GM18499 (cell line): ENCODE measurements around the gene HDAC8.
A peak's percentile ranks its signal among the peaks of the same experiment; 100 is the strongest.
"Not testable (repeated sequence)": the region's sequence is repeated elsewhere in the genome, so short reads cannot be mapped to it uniquely, and the experiment has no call there.

ENCODE experiments used
- ATAC-seq: cut with Tn5 transposase; IDR thresholded peaks from one replicate; pipeline ENCODE4 v1.9.1; 2021; ENCODE audit warnings: moderate number of reproducible peaks; ENCODE audit not compliant: insufficient read depth, unreplicated experiment

Gene HDAC8

DNA sequence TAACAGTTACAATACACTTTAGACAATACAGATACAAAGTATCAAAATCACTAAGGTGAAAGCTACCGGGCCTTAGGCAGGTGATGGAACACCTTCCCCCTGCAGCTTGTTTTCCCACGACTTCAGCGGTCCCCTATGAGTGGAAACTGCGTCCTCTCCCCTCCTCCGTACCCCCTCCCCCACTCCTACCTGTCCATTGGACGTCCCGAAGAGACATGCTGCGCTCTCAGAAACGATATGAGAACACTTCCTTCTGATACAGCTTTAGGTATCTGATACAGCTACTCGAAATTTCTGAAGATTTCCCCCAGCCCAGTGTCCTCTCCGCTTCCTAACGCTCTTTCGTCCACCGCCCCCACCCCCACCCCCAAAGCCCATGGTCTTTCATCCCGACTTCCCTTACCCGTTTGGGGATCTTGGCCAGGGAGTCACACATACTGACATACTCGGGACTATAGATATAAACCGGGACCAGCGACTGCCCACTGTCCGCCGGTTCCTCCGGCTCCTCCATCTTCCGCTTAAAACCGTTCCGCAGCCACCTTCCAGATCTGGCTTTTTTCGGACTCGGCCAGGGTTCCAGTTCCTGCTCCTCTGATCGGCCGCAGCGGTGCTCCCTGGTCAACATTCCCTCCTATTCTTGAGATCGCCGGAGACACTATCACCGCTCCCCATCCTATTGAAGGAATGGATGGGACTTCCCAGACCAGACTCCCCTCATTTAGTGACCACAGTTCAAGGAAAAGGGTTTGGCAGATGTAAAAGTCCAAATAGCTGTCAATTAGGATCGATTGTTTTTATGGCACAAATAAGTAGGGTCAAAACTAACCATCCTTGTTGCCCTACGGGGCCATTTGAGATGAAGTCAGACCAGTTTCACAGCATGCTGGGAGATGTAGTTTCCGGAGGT lies at the start of gene HDAC8:
Gene HDAC8 (minus strand): TSS at position 596 of the 910 bp plus-strand sequence. CDS start 82 bp downstream, at position 514.
- peak; percentile 90 for ATAC-seq

DNA sequence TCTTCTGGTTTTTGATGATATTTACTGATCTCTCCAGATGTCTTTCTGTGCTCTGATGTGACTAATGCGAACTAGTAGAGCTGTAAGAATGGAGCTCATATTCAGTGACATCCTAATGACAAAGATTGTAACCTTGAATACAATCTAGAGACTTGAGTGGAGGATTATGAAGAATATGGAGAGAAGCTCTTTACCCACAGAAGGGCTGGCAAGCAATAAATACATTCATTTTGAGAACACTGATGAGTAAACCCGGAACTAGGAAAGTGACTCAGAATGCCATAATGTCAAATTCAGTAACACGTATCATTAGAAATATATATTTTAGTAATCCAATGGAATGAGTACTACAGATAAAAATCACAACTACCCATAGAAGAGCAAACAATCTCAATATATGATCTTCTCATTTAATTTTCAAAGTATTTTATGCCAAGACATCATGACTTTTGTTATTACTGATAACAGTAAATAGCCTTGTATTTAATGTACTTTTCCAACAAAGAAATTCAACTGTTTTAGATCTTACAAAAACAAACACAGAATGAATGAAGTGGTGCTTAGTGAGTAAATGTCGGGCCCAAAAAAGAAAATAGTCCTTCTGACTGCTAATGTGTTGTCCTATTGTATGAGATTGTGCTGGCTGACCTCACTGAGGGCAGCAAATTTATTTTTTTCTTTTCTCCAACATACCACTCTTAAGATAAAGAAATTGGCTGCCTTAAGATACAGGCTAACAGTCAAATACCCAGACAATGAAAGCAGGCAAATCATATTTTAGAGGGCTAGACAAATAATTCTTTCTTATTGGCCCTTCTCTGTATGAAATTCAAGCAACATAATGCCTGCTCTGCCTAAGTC lies 49.2 kb upstream of the HDAC8 start:
- ATAC-seq: peak; percentile 88

GRCh38 chrX:72621163-72621562 lies 48.5 kb upstream of the HDAC8 start:
- no peak for ATAC-seq

DNA sequence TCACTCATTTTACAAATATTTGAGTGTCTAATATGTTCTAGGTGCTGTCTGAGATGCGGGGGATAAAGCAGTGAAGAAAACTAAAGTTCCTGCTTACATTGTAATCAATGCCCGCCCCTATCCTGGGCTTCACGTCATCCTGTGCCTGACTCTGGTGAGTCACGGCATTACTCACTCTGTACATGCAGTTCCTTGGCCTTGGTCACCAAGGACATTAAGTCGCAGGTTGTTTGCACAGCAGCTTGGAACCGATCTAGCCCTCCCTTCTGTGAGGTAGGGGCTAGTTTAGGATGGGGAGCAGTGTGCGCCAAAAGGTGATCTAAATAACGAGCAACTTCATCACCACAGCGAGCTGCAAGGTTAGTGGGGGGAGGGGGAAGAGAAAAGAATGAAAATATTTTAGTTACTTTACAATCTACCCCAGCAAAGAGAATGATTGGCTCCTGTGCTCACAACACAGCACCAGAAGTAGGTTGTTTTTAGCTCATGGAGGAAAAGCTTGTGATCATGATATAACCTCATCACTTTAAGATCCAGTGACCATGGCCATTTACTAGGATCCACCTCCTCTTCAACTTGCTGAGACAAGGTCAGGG lies 48.0 kb upstream of the HDAC8 start:
- no peak for ATAC-seq

GRCh38 chrX:72609313-72609712 lies 36.7 kb upstream of the HDAC8 start:
- no peak for ATAC-seq

DNA sequence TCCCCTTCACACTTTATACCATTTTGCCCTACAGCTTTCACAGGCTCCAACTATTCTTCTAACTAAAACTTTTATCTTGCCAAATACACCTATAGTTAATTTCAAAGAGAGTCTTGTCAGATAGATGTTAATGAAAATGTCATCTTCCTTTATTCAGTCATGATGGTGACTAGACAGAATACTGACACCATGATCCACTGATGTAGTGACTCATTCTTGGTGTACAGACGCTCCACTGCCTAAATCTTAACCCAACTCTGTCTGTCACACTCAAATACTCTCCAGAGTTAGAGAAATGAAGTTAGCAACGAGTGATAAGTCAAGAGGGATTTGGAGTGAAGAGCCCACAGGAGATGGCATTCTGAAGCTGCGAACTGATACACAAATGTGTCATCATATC lies 32.1 kb upstream of the HDAC8 start:
- ATAC-seq: no peak

DNA sequence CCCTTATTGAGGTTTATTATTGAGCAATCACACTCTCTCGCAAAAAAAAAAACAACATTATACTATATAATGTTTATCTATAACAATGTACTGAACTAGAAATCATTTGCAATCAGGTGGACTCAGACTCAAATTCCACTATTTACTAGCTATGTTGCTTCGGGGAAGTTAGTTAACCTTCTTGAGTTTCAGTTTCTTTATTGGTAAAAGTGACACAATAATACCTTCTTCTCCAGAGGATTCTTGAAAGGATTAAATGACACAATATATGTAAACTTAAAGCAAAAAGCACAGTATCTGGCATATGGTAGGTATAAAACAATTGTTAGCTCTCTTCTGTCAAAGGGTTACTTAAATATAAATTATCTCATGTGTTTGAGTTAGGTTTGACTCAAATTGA lies 31.5 kb upstream of the HDAC8 start:
- no peak for ATAC-seq

DNA sequence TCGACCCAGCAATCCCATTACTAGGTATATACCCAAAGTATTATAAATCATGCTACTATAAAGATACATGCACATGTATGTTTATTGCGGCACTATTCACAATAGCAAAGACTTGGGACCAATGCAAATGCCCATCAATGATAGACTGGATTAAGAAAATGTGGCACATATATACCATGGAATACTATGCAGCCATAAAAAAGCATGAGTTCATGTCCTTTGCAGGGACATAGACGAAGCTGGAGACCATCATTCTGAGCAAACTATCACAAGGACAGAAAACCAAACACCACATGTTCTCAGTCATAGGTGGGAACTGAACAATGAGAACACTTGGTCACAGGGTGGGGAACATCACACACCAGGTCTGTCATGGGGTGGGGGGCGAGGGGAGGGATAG lies 18.4 kb upstream of the HDAC8 start:
- not testable (repeated sequence) for ATAC-seq

GRCh38 chrX:72584163-72584562 lies 11.5 kb upstream of the HDAC8 start:
- no peak for ATAC-seq

- no peak for ATAC-seq
These were observed 3.7 kb upstream of the HDAC8 start for GRCh38 chrX:72576141-72576894.

- peak; percentile 24 for ATAC-seq
These were observed 492 bp upstream of the HDAC8 start for GRCh38 chrX:72573158-72573511.

DNA sequence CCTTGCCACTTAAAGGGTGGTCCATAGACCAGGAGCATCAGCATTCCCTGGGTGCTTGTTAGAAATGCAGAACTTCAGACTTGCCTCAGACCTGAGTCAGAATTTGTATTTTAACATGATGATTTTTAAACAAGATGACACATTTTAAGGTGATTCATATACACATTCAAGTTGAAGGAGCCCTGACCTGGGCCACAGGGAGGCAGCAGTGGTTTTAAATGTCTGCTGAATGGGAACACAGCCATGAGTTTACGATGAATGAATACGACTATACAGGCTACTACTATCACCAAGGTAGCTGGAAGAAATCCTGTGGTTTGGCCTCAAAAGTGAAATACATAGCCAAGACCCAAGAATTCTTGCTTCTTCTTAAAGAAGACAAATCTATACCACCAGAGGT lies 2.9 kb downstream of the HDAC8 start:
- no peak for ATAC-seq

GRCh38 chrX:72568406-72569092 lies 4.1 kb downstream of the HDAC8 start:
- ATAC-seq: no peak

GRCh38 chrX:72566448-72566847 lies 6.2 kb downstream of the HDAC8 start:
- no peak for ATAC-seq

- not testable (repeated sequence) for ATAC-seq
These were observed 13.0 kb downstream of the HDAC8 start for GRCh38 chrX:72559655-72560054.

GRCh38 chrX:72554448-72555140 lies 18.0 kb downstream of the HDAC8 start:
- no peak for ATAC-seq

DNA sequence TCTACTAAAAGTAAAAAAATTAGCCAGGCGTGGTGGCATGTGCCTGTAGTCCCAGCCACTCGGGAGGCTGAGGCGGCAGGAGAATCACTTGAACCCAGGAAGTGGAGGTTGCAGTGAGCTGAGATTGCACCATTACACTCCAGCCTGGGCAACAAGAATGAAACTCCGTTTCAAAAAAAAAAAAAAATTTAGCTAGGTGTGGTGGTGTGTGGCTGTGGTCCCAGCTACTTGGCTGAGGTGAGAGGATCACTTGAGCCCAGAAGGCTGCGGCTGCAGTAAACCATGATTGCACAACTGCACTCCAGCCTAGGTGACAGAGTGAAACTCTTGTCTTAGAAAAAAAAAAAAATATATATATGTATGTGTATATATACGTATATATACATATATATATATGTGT lies 20.2 kb downstream of the HDAC8 start:
- not testable (repeated sequence) for ATAC-seq

DNA sequence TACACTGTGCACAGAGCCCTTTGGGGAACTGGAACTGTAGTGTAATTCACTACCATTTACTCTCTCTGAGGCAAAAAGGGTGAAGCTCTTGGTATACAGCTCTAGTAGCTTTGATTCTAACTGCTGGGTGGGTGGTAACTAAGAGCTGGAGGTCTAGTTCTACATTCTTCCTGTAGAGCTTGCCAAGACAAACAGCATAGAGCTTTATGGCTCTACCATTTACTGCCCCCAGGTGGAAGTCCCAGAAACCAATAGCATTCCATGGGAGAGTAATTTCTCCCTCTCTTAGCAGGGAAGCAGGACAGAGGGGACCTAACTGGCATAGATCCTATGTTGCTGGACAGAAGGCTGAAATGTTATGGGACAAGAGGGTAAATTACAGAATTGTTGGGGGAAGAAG lies 26.7 kb downstream of the HDAC8 start:
- no peak for ATAC-seq

DNA sequence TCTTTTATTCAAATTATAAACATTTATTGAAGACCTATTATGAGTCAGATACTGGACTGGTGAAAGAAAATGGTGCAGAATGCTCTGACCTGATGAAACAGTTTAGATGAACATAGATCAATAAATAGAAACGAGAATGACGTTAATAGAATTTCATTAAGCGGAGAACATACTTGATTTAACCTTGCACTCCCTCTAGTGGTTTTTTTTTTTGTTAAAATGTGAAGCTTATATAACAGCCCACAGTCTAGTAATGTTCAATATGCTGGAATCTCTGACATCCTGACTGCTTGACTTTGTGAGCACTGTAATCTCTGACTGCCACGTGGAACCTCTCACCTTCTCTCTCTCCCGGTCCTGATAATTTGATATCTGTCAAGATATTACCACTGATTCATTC lies 32.3 kb downstream of the HDAC8 start:
- no peak for ATAC-seq
